ENCODE data around the gene TNPO1.
"Not testable (repeated sequence)": the region's sequence is repeated elsewhere in the genome, so short reads cannot be mapped to it uniquely, and the experiment has no call there.

Gene TNPO1

DNA sequence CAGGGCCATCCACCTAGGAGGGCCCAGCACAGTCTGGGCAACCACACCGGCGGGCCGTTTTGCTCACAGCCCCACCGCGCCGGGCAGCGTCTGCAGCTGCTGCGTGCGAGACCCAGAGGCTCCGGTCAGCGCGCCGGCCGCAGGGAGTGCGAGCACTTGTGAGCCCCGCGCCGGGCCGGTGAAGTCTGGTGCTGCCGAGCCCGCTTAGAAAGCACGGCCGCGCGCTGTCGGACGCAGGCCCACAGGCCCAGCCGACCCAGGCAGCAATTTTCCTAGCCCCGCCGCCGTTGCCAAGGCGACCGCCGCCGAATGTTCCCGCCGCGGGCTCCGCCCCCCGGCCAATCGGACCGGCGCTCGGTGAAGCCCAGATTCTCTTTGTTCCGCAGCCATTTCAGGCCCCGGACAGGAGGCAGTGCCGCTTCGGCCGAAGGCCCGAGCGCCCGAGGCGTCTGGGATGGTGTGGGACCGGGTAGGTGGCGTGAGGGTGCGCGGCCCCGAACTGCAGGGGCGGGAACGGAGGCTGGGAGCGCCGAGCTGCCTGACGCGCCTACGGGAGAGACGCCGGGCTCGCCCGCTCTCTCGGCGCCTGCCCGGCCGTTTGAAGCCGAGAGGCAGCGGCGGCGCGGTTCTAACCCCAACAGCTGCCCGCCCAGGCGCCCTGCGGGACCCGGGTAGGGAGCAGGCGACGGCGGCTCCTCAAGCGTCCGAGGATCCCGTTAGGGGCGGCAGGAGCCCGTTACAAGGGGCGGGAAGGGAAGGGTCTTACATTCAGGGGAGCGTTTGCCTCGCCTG lies at the start of gene TNPO1:
TSS of gene TNPO1 (plus strand) at position 378 of the 792 bp plus-strand sequence. CDS start at position 455, 77 bp downstream.
- DNase-seq (ENCODE audit: insufficient read length, low spot score) = peak; percentile 59
- FAIRE-seq = peak; percentile 86

DNA sequence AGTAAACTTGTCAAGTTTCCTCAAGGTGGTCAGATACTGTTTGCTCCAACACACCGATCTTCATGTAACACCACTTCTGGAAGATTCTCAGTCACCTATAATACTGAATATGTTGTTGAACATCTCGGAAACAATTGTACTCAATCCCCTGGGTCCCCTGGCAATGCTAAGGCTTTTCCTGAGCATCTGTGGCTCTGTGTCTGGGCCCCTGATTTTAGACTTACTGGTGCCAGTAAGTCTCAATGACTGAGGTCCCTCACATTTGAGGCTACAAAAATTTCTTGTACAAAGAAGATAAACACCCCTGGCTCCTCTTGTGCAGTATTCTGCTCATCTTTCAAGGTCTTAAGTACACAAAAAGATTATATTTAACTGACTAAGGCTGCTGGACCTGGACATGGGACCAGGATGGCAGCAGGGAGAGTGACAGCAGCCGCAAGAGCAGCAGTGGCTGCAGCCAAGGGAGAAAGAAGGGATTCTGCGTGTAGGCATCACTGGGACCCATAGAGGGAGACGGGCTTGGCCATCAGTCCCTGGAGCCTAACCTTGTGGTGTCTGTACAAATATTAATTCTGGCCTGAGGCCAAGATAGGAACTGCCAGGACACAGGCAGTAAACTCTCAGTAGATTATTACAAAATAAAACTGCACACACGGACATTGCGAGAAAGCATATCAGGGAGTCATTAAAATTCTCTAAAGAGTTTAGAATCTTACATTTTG lies 49.0 kb upstream of the TNPO1 start:
- DNase-seq (ENCODE audit: insufficient read length, low spot score) (no peak), FAIRE-seq (no peak)

- FAIRE-seq = no peak
- DNase-seq (ENCODE audit: insufficient read length, low spot score) = no peak
Observed at GRCh38 chr5:72770266-72770665, 46.2 kb upstream of the TNPO1 start.

DNA sequence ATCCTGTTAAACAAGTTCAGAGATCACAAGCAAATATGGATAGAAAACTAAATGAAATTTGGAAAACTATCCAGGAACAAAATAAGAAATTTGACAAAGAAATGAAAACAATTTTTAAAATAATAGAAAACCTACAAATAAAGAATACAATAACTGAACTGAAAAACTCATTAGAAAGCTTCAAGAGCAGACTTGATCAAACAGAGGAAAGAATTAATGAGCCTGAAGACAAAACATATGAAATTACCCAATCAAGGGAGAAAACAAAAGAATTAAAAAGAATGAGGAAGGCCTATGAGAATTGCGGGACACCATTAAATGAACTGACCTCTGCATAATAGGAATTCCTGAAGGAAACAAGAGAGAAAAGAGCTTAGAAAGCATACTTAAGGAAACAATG lies 39.8 kb upstream of the TNPO1 start:
- FAIRE-seq (no peak), DNase-seq (ENCODE audit: insufficient read length, low spot score) (no peak)

- FAIRE-seq = no peak
- DNase-seq (ENCODE audit: insufficient read length, low spot score) = no peak
Observed at GRCh38 chr5:72779520-72779919, 36.9 kb upstream of the TNPO1 start.

GRCh38 chr5:72783354-72783753 lies 33.1 kb upstream of the TNPO1 start:
- DNase-seq (ENCODE audit: insufficient read length, low spot score) (no peak), FAIRE-seq (no peak)

- FAIRE-seq = no peak
- no peak for DNase-seq (ENCODE audit: insufficient read length, low spot score)
Observed at GRCh38 chr5:72784129-72784528, 32.3 kb upstream of the TNPO1 start.

DNA sequence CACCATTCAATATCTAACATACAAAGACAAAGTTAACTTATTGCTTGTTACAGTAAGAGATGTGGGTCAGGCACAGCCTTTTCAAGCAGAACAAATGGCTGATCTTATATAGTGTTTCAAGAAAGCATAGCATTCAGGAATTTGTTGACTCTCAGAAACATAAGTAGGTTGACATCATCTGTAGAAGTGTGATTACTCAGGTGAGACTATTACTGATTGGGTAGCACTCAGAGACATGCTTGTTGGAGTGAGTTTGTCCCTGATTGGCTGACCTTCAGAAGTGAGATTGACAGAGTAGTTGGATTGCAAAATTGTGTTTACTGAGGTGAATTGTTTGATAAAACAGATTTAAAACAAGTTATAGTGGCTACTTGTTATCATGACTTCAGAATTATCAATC lies 30.7 kb upstream of the TNPO1 start:
- no peak for DNase-seq (ENCODE audit: insufficient read length, low spot score)
- no peak for FAIRE-seq

GRCh38 chr5:72786676-72787075 lies 29.8 kb upstream of the TNPO1 start:
- FAIRE-seq (no peak), DNase-seq (ENCODE audit: insufficient read length, low spot score) (no peak)

- no peak for FAIRE-seq
- no peak for DNase-seq (ENCODE audit: insufficient read length, low spot score)
Observed at GRCh38 chr5:72788866-72789505, 27.5 kb upstream of the TNPO1 start.

DNA sequence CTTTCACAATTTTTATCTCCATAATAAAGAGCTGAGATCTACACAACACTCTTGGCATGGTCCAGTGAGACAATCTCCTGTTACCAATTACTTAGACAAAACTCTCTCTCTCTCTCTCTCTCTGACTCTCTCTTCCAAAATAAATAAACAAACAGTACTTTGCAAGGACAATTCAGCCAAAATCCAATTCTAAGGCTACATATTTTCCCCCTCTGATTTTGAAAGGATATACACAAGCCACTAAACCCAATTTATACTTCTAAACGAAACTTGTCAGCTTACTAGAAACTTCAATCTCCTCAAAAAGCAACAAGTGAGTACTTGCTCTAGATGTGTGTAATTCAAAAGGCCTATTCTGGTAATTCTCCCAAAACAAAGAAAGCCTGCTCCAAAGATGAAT lies 26.3 kb upstream of the TNPO1 start:
- DNase-seq (ENCODE audit: insufficient read length, low spot score) (no peak), FAIRE-seq (no peak)

GRCh38 chr5:72792662-72793061 lies 23.8 kb upstream of the TNPO1 start:
- DNase-seq (ENCODE audit: insufficient read length, low spot score); FAIRE-seq: not testable (repeated sequence)

GRCh38 chr5:72796001-72796400 lies 20.5 kb upstream of the TNPO1 start:
- FAIRE-seq = no peak

GRCh38 chr5:72799721-72800120 lies 16.7 kb upstream of the TNPO1 start:
- DNase-seq (ENCODE audit: insufficient read length, low spot score) (no peak), FAIRE-seq (no peak)

More at GRCh38 chr5:72796001-72796400, 20.5 kb upstream of the TNPO1 start:
- no peak for DNase-seq (ENCODE audit: insufficient read length, low spot score)

DNA sequence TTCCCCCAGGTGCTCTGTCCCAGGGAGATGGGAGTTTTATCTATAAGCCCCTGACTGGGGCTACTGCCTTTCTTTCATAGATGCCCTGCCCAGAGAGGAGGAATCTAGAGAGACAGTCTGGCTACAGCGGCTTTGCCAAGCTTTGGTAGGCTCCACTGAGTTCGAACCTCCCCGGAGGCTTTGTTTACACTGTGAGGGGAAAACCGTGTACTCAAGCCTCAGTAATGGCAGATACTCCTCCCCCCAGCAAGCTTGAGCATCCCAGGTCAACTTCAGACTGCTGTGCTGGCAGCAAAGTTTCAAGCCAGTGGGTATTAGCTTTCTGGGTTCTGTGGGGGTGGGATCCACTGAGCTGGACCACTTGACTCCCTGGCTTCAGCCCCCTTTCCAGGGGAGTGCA lies 7.8 kb upstream of the TNPO1 start:
- DNase-seq (ENCODE audit: insufficient read length, low spot score); FAIRE-seq: not testable (repeated sequence)

GRCh38 chr5:72811849-72812248 lies 4.6 kb upstream of the TNPO1 start:
- FAIRE-seq (no peak), DNase-seq (ENCODE audit: insufficient read length, low spot score) (no peak)

DNA sequence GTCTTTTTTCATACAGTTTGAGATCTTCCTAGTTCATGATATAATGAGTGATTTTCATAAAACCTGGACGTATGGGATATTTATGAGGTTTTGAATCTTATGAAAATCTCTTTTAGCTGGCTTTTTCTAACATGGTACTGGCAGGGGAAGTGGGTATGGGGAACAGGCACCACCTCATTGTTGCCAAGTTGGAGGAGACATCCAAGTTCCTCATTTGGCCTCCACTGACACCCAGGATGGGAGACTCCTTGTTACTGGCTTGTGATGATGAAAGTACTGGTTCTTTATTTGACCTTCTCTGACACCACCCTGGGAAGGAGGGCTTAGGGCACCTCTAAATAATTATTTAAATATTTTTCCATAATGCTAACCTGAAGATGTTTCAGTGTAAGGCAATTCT lies 4.0 kb upstream of the TNPO1 start:
- FAIRE-seq (no peak), DNase-seq (ENCODE audit: insufficient read length, low spot score) (no peak)

DNA sequence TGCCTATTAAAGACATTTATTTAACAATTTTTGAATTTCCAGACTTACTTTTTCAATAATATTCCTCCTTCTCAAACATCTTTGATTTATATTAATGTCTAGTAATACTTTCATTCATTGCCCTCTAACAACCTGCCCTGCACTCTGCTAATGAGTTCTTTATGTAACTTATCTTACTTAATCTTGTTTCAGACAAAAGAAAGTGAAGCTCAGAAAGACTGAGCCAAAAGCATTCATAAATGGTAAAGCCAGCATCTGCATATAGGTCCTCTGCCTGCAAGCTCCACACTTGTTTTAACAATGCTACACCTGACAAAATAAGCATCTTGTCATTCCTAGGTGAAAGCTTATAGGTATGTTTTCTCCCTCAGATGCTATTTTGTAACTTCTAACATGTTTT lies 2.4 kb upstream of the TNPO1 start:
- no peak for DNase-seq (ENCODE audit: insufficient read length, low spot score)
- no peak for FAIRE-seq

- no peak for FAIRE-seq
Observed at GRCh38 chr5:72814864-72815263, 1.6 kb upstream of the TNPO1 start.

DNA sequence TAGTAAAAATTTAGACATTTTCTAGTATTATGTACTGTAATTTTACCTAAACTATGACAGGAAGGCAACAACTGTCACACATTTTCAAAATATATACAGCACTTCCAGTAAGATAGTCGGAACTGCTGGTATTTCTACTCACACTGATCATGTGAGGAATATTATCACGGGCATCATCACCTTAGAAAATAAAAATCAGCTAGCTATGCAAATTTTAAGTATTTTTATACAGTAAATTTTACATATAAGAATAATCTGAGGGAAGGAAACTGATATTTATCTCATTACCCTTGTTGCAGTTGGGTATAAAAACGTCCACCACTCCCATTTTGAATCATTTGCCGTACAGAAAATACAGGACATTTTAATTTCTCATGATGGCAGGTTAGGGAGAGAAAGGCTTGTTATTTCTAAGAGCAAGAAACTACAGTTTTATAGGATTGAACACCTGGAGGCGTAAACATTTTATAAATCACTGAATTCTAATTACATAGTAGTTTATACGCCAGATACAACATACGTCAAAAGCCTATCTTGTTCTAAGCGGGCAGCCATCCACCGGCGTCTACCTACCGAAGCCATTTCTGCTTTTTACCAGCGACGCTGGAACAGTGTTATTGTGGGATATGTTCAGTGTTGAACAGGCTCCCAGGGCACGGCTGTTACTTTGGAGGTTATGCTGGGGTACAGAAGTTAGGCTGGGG lies 729 bp upstream of the TNPO1 start:
- FAIRE-seq (no peak), DNase-seq (ENCODE audit: insufficient read length, low spot score) (no peak)

More at GRCh38 chr5:72814864-72815263, 1.6 kb upstream of the TNPO1 start:
- no peak for DNase-seq (ENCODE audit: insufficient read length, low spot score)

- FAIRE-seq = peak; percentile 64
Observed at GRCh38 chr5:72817076-72817481, 618 bp downstream of the TNPO1 start.

More at GRCh38 chr5:72817076-72817481, 618 bp downstream of the TNPO1 start:
- DNase-seq (ENCODE audit: insufficient read length, low spot score) = peak; percentile 10

Data from GM19239 (cell line).